Nephron (organoid): ENCODE data around the gene EFNA5.

ENCODE experiments used
- H3K27ac Mint-ChIP-seq, 3 experiments: 2 replicates each; pipeline ENCODE4 v1.8.0; 2020; ENCODE audit warnings: mixed read lengths in 3 of 3, mild to moderate bottlenecking in 2 of 3, moderate library complexity in 1 of 3
- H3K27me3 Mint-ChIP-seq: 2 replicates; pipeline ENCODE4 v1.8.0; 2021; ENCODE audit warnings: low read depth, mild to moderate bottlenecking, moderate library complexity, mixed read lengths
- H3K36me3 Mint-ChIP-seq: 2 replicates; pipeline ENCODE4 v1.8.0; 2020; ENCODE audit warnings: low read depth, mixed read lengths
- H3K4me1 Mint-ChIP-seq: 2 replicates; pipeline ENCODE4 v1.8.0; 2020; ENCODE audit warnings: mixed read lengths
- H3K4me3 Mint-ChIP-seq, 3 experiments: 2 replicates each; pipeline ENCODE4 v1.8.0; 2020; ENCODE audit warnings: mild to moderate bottlenecking in 3 of 3, mixed read lengths in 3 of 3, moderate library complexity in 2 of 3
- H3K9me3 Mint-ChIP-seq: 2 replicates; pipeline ENCODE4 v1.8.0; 2020; ENCODE audit warnings: mixed read lengths
- TF ChIP-seq, protein P1 (sequence below), 3 experiments: fragments of 200-600 bp; sonication (generic); IDR thresholded peaks; one replicate each; pipeline ENCODE4 v1.5.0; 2021; ENCODE audit warnings: antibody characterized with exemption in 3 of 3; ENCODE audit not compliant: unreplicated experiment in 3 of 3

Gene EFNA5

DNA sequence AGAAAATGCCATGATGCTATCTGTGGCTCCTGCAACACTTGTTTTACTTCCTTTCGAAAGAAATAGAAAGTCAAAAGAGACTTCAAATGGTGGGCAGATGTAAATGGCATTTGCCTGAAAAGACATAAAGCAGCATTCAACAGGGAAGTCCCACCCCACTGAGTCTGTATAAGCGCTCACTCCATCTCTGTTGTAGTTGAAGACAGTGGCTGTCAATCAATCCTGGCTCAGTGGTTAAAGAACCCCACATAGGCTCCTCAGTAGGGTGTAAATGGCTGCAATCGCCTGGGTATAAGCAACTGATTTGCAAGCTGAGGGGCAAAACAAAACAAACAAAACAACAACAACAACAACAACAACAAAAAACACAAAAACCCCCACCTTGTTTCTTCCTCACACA lies 158.7 kb downstream of the EFNA5 start:
- Mint-ChIP-seq H3K27ac (no peak overlapping the region), H3K27me3 (peaks cover 4% of the 10 kb centered on the region), H3K4me3 (no peak overlapping the region), H3K4me1 (peaks cover 32% of the 10 kb centered on the region), H3K9me3 (no peaks in the 10 kb centered on the region), H3K36me3 (peaks cover 9% of the 10 kb centered on the region)
- TF ChIP-seq, protein P1, sequence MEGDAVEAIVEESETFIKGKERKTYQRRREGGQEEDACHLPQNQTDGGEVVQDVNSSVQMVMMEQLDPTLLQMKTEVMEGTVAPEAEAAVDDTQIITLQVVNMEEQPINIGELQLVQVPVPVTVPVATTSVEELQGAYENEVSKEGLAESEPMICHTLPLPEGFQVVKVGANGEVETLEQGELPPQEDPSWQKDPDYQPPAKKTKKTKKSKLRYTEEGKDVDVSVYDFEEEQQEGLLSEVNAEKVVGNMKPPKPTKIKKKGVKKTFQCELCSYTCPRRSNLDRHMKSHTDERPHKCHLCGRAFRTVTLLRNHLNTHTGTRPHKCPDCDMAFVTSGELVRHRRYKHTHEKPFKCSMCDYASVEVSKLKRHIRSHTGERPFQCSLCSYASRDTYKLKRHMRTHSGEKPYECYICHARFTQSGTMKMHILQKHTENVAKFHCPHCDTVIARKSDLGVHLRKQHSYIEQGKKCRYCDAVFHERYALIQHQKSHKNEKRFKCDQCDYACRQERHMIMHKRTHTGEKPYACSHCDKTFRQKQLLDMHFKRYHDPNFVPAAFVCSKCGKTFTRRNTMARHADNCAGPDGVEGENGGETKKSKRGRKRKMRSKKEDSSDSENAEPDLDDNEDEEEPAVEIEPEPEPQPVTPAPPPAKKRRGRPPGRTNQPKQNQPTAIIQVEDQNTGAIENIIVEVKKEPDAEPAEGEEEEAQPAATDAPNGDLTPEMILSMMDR (IDR thresholded peaks at IDR 0.05; ENCODE audit: unreplicated experiment in 3 of 3) = no peak

DNA sequence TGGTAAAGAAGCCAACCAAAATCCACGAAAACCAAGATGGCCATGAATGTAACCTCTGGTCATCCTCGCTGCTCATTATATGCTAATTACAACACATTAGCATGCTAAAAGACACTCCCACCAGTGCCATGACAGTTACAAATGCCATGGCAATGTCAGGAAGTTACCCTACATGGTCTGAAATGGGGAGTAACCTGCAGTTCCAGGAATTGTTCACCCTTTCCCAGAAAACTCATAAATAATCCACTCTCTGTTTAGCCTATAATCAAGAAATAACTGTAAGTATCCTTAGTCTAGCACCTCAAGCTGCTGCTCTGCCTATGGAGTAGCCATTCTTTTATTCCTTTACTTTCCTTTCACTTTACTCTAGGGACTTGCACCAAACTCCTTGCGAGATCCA lies 160.6 kb downstream of the EFNA5 start:
- Mint-ChIP-seq H3K27me3 (peaks cover 4% of the 10 kb centered on the region), H3K36me3 (peaks cover 5% of the 10 kb centered on the region), H3K4me1 (peaks cover 37% of the 10 kb centered on the region), H3K27ac (no peak overlapping the region), H3K4me3 (no peak overlapping the region), H3K9me3 (no peaks in the 10 kb centered on the region)
- TF ChIP-seq, protein P1 (IDR thresholded peaks at IDR 0.05; ENCODE audit: unreplicated experiment in 3 of 3) = no peak

DNA sequence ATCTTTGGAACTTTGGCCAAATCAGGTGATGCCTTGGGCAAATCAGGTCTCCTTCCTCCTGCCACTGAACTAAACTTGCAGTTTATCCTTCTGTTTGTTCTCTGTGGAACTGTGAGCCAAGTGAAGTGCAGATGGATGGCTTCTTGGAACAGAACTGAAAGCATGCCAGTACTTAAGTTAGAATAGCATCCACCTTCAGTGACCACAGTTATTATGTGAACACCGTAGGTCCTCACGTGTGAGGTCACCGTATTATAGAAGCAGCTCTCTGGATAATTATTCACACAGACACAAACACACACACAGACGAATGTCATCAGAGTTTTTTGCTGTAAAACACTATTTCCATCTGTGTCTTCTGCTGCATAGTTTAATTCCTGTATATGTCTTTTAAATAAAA lies 162.6 kb downstream of the EFNA5 start:
- Mint-ChIP-seq H3K4me1 (peaks cover 30% of the 10 kb centered on the region), H3K27me3 (peaks cover 4% of the 10 kb centered on the region), H3K36me3 (peaks cover 5% of the 10 kb centered on the region), H3K9me3 (no peaks in the 10 kb centered on the region), H3K4me3 (no peak overlapping the region), H3K27ac (peak overlapping the region in 1 of 3 experiments; percentile 65)
- TF ChIP-seq, protein P1 (IDR thresholded peaks at IDR 0.05; ENCODE audit: unreplicated experiment in 3 of 3) = no peak

DNA sequence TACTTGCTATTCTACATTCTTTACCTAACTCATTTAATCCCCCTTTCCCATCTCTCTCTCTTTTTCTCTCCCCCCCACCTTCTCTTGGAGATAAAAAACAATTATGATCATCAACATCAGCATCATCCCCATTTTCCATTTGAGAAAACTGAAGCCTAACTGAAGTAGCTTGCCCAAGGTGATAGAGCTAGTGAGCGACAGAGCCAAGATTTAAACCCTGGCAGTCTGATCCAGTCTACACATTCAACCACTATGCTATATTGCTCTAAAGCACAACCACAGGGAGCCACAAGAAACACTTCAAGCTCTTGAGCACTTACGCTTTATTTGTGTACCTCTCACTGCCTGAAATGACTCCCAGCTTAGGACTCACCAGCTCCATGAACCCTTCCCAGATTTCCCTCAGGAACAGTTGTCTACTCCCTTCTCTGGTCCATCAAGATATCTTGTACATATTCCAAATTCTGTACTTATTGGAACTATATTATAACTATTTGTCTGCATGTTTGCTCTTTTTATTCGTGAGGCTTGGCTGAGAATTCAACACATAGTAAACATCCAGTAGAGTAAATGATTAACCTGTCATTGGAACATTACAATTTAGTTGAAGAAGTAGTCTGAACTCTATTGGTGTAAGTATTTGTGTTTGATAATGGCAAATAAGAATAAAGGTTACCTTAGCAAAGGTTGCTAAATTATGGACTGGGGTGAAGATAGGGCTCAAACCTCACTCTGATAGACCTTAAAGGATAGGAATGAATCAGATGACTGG lies 164.8 kb downstream of the EFNA5 start:
- Mint-ChIP-seq H3K27ac (peak overlapping the region; percentile 30 to 93 (median 68)), H3K4me3 (peak overlapping the region in 1 of 3 experiments; percentile 8), H3K27me3 (no peaks in the 10 kb centered on the region), H3K9me3 (no peaks in the 10 kb centered on the region), H3K36me3 (peaks cover 4% of the 10 kb centered on the region), H3K4me1 (peaks cover 30% of the 10 kb centered on the region)
- TF ChIP-seq, protein P1 (IDR thresholded peaks at IDR 0.05; ENCODE audit: unreplicated experiment in 3 of 3) = no peak

DNA sequence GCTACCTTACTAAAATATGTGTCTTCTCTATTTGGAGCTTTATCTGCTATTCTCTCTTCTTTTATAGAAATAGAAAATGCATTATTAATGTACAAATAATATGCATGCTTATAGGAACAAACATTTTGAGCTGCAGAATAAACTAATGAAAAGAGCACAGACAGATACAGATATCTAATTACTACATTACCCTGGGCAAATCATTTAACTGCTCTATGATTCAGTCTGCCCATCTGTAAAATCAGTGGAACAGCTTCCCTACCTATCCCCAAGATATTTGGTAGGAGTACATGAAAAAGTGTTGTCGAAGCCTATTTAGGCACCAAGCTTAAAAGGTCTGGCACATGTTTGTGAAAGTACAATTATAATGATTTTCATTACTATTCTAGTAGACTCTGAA lies 166.3 kb downstream of the EFNA5 start:
- Mint-ChIP-seq H3K4me1 (peaks cover 39% of the 10 kb centered on the region), H3K4me3 (no peak overlapping the region), H3K27ac (no peak overlapping the region), H3K27me3 (no peaks in the 10 kb centered on the region), H3K36me3 (peaks cover 4% of the 10 kb centered on the region), H3K9me3 (no peaks in the 10 kb centered on the region)
- TF ChIP-seq, protein P1 (IDR thresholded peaks at IDR 0.05; ENCODE audit: unreplicated experiment in 3 of 3) = no peak

DNA sequence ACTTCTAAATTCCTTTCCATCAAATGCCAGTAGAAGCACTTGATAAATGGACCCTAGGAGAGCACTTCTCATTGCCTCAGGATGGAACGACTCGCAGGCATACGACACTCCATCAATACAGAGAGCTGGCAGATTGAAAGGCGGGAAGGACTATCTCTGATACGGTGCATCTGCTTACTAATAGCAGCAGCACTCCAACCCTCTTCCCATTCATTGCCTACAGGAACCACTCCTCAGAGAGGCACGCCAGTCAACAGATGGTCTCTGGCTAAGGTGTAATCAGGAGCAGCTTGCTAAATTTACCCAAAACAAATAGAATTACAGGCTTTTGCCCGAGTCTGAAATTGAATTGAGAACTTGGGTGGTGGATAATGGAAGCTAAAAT lies 168.1 kb downstream of the EFNA5 start:
- Mint-ChIP-seq H3K4me1 (peaks cover 47% of the 10 kb centered on the region), H3K36me3 (peaks cover 4% of the 10 kb centered on the region), H3K27me3 (no peaks in the 10 kb centered on the region), H3K27ac (peak overlapping the region; percentile 22 to 64 (median 28)), H3K4me3 (peak overlapping the region; percentile 33 to 65 (median 52)), H3K9me3 (no peaks in the 10 kb centered on the region)
- TF ChIP-seq, protein P1 (IDR thresholded peaks at IDR 0.05; ENCODE audit: unreplicated experiment in 3 of 3) = no peak
